Stimulated activated CD8-positive, alpha-beta memory T cell treated with anti-CD3 and anti-CD28 coated beads, Interleukin-12 subunit alpha, Interleukin-12 subunit beta, amount 100 ng/mL, for 1 hour (primary cell): ENCODE results near the gene CTU2.
A peak's percentile ranks its signal among the peaks of the same experiment; 100 is the strongest.

Source experiments
- DNase-seq: peaks from one replicate; pipeline ENCODE4 v3.0.0-alpha.2; 2020; ENCODE audit warnings: low read depth

Gene CTU2

GRCh38 chr16:88743693-88744576 lies 37.6 kb downstream of the CTU2 start:
- peak; percentile 65 for DNase-seq

GRCh38 chr16:88744577-88745521 lies 38.5 kb downstream of the CTU2 start:
- DNase-seq: no peak

GRCh38 chr16:88746506-88746905 lies 40.2 kb downstream of the CTU2 start:
- DNase-seq: no peak

GRCh38 chr16:88747588-88748301 lies 41.4 kb downstream of the CTU2 start:
- DNase-seq: no peak

- DNase-seq: no peak
Observed at GRCh38 chr16:88748364-88748763, 42.1 kb downstream of the CTU2 start.

- DNase-seq: no peak
Observed at GRCh38 chr16:88749358-88749757, 43.1 kb downstream of the CTU2 start.

GRCh38 chr16:88750854-88751253 lies 44.6 kb downstream of the CTU2 start:
- no peak for DNase-seq

- no peak for DNase-seq
Observed at GRCh38 chr16:88752386-88753002, 46.2 kb downstream of the CTU2 start.

- no peak for DNase-seq
Observed at GRCh38 chr16:88753191-88753590, 46.9 kb downstream of the CTU2 start.

- DNase-seq: no peak
Observed at GRCh38 chr16:88753602-88754001, 47.3 kb downstream of the CTU2 start.

- DNase-seq: no peak
Observed at GRCh38 chr16:88754109-88754911, 48.0 kb downstream of the CTU2 start.

- DNase-seq: no peak
Observed at GRCh38 chr16:88754912-88755744, 48.8 kb downstream of the CTU2 start.

GRCh38 chr16:88755745-88756443 lies 49.6 kb downstream of the CTU2 start:
- DNase-seq: no peak

- no peak for DNase-seq
Observed at GRCh38 chr16:88758227-88758943, 52.1 kb downstream of the CTU2 start.

GRCh38 chr16:88758944-88759244 lies 52.6 kb downstream of the CTU2 start:
- no peak for DNase-seq

- DNase-seq: no peak
Observed at GRCh38 chr16:88759245-88759975, 53.1 kb downstream of the CTU2 start.

- DNase-seq: no peak
Observed at GRCh38 chr16:88759976-88760350, 53.7 kb downstream of the CTU2 start.

GRCh38 chr16:88760424-88761142 lies 54.3 kb downstream of the CTU2 start:
- DNase-seq: no peak
